NOMO-1 (cell line): ENCODE data around the gene GBP4.
A peak's percentile ranks its signal among the peaks of the same experiment; 100 is the strongest.

Source experiments
- DNase-seq, 2 experiments: peaks; one replicate each; lab custom pipeline; 2025; ENCODE audit not compliant: unreplicated experiment in 2 of 2; lab: John Stamatoyannopoulos, UW

GBP4 gene

DNA sequence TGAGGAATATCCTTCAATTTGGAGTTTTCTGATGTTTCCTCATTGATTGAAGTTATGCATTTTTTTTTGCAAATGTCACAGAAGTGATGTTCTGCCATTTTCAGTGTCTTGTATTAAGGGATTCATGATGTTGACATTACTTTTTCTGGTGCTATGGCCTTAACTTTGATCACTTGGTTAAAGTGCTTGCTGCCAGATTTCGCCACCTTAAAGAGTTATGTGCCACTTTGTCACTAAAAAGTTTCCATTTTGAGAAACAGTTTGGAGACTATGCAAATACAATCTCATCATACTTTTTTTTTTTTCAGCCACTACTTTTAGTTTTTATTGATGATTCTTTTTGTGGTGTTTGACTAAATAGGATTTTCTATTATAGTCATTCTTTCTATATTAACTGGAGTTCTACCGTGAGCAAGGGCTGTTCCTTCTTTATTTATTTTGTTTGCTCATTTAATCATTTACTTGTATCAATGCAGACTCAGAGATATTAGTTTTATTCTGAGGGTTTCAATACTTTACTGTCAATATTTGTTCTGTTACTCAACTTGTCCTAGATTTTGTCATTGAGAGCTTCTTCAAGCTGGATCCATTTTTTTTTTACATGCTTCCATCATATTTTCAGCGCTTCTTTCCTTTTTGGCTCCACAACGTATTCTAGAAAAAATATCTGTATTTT is 26.1 kb downstream of the GBP4 start:
- DNase-seq: no peak

DNA sequence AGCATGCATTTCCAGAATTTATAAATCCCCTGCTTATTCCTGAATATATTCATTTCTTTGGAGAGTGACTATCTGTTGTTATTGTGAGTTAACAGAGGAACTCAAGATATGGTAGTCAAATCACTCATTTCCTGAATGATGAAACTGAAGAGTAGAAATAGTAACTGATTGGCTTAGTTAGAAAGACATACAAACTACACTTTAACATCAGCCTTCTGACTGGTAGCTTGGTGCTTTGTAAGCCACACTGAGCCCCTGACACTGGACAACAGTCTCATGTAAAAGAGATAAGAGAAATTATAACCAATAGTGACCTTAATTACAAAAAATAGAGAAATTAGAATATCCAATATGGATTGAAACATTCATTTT is 27.7 kb downstream of the GBP4 start:
- DNase-seq: peak; percentile 8 to 65

DNA sequence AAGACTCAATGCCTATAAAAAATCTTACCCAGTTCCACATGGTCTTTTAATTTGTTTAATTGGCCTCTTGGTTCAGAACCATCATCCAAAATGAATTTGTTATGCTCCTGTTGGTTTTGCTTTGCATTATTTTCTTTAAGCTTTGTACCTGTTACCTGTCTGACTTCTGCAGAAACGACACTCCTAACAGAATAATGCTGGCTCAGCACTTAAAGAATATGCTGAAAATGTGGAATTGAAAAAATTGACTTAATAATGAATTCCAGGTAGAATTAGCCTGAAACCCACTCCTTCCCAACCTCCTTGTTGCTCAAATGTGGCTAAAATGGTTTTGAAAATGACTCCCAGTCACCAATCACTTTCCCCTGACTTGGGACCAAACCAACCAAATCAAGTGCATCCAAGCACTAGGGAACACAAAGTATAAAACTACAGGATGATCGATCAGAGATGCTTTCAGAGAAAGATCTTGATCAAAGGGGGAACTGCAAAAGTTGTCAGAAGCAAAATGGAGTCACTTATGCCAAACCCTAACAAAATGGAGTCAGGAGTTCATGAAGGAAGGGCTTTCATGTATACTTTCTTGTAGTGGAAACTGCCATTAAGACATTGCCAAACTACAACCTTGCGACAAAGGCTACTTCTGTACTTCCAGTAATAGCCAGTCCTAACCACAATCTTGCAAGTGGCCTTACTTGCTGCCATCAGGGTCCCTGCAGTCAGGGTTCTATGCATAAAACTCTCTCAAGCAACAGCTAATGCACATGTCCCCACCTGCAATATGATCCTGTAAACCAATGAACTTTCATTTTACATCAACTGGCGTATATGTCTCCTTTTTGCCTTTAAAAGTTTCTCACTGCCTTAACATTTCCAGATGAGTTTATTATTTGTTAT is 28.3 kb downstream of the GBP4 start:
- peak; percentile 39 to 61 for DNase-seq

DNA sequence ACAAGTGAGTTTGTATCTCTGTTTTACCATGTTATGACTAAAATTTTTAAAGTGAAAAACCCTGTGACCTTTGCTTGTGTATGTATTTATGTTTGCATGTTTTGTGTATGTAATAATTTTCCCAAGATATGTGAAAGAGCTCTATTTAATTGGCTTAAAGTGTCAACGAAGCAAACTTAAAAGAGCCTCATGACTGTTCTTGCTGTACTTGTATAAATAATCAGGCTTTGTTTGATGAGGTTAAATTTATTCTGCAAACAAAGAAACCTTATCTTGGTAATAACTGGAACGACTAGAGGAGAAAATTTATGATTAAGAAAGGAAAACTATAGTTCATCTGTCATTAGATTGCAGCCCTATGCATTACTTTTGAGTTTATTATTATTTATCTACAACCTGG is 29.6 kb downstream of the GBP4 start:
- DNase-seq: no peak

DNA sequence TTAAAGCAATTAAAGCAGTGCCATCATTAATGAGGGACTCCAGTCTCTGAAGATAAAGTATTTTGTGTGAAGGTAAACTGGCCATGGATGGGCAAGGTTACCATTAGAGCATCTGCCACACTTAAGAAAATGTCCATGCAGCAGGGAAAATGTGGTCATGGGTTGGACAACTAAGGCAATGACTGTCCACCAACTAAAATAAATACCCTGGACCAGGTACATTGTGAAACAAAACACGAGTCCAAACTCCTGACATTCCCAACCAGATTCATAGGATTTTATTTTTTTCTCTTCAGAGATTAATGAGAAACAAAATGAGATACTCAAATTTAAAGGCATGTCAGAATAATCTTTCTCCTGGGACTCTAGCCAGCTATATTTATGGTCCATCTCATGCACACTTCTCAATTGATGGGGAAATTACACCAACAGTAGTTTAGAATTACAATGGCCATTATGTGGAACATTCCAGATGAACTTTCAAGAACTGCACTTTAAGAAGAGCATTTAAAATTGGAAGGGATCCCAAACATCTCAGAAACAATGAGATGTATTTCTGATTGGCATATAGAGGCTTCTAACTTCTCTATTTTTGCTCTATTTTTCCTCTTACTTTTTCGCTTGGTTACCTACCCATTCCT is 31.0 kb downstream of the GBP4 start:
- DNase-seq: no peak

DNA sequence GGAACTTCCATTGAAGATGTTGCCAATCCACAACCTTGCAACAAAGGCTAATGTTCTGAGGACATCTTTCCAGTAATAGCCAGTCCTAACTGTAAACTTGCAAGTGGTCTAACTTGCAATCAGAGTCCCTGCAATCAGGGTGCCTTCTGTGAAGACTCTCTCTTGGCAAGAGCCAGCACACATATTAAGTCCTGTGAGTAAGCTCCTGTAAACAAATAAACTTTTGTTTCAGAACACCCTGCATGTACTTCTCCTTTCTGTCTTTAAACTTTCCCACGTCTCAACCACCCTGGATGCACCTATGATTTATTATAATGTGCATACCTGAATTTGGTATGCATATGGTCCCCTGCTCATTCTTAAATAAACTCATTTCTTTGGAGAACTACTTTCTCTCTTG is 32.0 kb downstream of the GBP4 start:
- DNase-seq: no peak

DNA sequence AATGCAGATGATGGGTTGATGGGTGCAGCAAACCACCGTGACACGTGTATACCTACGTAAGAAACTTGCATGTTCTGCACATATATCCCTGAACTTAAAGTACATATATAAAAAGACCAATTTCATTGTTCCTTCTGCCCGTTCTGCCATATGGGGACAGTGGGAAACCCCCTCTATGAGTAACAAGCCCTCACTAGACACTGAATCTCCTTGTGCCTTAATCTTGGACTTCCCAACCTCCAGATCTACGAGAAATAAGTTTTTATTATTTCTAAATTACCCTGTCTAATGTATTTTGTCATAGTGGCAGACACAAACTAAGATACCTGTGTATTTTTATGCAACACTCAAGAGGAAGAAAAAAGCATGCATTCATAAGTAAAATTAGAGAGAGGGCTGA is 32.9 kb downstream of the GBP4 start:
- DNase-seq: no peak

DNA sequence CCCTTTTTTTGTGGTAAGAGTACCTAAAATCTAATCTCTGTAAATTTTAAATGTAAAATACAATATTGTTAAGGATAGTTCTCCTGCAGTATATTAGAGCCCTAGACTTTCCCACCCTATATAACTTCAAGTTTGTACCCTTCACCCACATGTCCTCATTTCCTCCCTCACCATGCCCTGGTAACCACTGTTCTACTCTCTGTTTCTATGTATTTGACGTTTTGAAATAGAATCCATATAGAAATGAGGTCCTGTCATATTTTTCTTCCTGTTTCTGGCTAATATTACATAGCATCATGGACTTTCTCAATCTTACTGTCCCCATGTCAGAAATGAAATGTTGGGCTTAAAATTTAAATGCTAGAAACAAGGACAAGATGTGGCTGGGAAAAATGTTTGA is 47.7 kb downstream of the GBP4 start:
- peak in 1 of 2 experiments; percentile 25 for DNase-seq

DNA sequence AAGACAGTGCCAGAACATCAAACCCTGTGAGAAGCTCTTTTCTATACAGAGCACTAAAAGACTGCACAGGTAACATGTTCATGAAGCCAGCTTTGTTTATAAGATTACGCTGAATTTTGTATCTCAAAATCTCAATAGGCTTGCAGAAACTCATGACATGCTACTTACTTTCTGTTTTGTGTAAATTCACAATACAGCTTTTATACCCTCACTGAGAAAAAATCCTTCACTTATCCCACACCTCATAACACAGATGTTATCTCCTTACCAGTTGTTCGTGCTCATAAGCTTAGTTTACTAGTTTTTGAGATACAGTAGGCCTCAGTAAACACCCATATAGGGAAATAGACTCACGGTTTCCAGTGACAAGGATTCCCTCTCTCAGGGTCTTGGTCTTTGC is 48.8 kb downstream of the GBP4 start:
- no peak for DNase-seq

DNA sequence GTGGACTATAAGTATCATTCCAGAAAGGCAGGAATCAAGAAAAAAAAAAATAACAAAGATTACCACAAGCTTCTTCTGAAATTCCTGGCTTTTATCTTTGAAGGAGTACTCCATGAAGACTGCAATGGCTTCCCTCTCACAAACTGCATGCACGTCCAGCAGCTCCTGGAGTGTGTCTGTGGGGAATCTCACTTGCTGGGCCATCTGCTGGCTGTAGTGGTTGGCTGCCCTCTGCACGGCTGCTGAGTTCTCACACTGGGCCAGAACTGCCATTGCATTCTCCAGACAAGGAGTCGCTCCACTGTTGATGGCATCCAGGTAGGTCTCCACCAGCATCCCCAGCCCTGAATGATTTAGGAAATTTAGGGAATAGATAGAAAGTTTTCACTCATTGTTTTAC is 49.5 kb downstream of the GBP4 start:
- DNase-seq: no peak

DNA sequence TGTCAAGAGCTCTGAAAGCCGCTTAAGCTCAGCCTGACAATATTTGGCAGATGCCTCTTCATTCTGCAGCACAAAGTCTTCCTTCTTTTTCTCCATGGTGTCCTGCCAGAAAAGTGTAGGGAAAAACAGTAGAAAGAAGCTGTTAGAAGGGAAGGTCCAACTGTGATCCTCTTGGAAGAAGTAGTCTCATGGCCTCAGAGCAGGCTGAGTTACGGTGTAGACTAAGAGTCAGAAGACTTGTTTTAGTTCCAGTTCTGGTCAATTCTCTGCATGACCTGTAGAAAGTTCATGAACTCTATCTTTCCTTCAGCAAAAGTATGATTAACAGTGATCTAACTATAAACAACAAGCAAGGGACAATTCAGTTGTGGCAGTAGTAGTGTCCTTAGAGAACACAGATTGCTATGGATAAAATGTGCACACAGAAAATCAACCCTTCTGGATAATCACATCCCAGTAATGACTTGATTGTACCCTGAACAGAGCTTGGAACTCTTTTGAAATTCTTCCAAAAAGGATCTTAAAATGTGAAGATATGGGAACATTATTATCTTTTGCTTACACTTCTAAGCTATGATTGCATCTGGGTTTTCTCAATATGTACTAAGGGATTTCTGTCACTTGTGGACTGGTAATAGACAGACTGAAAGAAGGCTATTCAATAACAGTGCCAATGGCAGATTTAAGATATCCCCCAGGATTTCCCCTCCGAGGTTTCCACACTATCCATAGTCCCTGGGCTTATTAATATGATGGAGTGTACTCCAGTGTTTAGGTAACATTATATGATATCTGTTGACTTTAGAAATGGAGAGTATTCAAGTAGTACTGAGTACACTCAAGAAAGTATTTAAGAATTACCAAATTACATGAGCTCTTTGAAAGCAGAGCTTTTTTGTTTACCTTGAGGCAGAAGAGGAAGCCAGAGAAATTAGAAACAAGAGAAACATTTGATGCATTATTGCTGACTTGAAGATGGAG is 50.8 kb downstream of the GBP4 start:
- DNase-seq: no peak

DNA sequence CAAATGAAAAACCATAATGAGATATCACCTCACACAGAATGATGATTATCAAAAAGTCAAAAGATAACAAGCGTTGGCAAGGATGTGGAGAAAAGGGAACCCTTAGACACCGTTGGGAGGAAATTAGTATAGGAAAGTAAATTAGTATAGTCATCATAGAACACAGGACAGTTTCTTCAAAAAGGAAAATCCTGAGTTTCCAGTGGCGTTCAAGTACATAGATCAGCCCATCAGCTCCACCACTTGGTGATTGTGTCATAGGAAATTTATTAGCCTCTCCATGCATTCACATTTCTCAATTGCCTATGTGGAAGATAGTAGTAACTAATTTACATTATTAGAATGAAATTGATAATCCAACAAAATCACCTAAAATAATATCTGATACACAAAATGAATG is 52.0 kb downstream of the GBP4 start:
- no peak for DNase-seq

DNA sequence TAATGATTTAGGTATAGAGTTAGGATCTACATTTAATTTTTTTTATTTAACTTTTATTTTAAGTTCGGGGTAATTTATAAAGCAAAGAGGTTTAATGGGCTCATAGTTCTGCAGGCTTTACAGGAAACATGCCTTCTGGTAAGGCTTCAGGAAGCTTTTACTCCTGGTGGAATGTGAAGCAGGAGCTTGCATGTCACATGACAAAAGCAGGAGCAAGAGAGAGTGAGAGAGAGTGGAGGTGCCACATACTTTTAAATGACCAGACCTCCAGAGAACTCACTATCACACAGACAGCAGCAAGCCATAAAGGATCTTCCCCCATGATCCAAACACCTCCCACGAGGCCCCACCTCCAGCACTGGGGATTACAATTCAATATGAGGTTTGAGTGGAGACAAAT is 55.3 kb downstream of the GBP4 start:
- DNase-seq: no peak

DNA sequence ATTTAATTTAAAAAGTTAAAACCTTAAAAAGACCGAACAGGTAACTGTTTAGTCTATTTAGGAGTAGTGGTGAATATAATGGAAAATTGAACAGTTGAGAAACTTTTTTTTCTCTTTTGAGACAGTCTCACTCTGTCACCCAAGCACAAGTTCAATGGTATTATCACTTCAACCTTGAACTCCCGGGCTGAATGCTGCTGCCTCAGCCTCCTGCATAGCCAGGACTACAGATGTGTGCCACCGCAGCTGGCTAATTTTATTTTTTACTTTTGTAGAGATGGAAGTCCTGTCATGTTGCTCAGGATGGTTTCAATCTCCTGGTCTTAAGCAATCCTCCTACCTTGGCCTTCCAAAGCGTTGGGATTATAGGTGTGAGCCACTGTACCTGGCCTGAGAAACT is 56.6 kb downstream of the GBP4 start:
- no peak for DNase-seq

DNA sequence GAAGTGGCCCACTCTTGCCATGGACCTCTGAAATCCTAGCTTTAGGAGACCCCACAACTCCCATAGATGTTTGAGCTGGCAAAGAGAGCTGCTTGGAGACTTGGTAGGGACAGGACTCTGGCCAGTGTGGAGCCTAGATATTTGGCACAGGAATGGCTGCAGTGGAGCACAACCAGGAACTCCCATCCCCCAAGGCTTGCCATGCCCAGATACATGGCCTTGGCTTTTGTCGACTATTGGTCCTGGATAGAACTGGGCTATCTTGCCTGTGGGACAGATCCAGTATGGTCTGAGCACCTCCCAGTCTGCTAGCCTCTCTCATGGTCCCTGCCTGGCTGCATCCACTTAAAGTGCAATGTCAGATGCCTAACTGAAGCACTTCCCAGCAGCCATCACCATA is 65.0 kb downstream of the GBP4 start:
- DNase-seq: no peak
